Measurements from ENCODE around the gene IGSF10. TPM values are rescaled to one million over a fixed set of nuclear protein-coding genes. Genes with fewer than 3 reads are reported as not detected.

IGSF10 gene
- total RNA-seq, 1 experiment from 2014 or later = 0.24 TPM

DNA sequence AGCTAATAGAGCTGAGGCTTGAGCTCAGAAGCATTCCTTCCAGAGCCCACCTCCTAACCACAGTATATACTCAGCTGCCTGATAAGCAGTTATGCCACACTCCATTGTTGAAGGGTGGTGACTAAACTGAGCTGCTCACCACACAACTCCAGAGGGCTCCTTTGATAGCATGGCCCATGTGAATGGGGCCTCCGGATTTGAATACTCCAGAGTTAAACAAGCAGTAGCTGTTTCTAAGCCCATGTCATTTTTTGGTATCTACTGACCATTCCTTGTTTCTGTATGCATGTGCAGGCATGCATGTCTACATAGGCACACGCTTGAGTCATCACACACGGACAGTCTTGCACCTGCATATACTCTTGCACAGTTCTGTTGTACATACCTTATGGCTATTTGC lies 28.9 kb downstream of the IGSF10 start:
- intact Hi-C loops (cut with micrococcal nuclease; ENCODE audit: unreplicated experiment) = loop anchor here (5.0 to 10.0 kb wide), 3 partner anchors 140 to 843 kb away; no protein-coding TSS in a partner anchor

DNA sequence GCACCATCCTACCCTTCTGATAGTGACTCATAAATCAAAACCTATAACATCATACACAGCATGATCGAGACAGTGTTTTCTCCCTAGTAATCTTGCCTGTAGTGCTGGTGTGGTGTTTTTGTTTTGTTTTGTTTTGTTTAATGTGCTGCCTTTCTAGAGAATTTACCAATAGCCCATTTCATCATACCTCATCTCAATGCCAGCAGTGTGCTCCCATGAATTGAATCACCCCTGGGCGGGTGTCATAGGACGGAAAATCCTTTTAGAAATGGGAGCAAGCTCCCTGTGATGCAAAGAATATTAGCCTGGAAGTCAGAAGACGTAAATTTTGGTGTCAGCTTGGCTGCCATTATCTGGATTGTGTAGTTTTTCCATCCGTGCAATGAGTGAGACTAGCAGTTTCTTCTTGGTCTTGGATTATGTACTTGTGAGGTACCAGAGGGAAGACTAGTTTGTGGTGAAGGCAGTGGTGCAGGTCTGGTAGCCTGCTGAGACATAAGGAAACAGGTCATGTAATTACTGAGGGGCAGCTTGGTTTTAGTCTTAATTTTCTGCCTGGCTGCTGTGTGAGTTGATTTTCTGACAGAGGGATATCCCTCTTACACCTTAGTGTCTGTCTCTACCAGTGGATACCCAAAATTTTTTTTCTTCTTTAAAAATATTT lies 29.9 kb downstream of the IGSF10 start:
- BruUV-seq (replicated peaks) = no TSS peak
- Mint-ChIP-seq H3K9me3 (ENCODE audit: low read depth, unreplicated experiment) (peaks cover 2% of the 10 kb centered on the region), H3K4me1 (ENCODE audit: low read depth, unreplicated experiment) (peaks cover 52% of the 10 kb centered on the region), H3K36me3 (ENCODE audit: insufficient read depth, unreplicated experiment) (no peaks in the 10 kb centered on the region), H3K27me3 (ENCODE audit: unreplicated experiment) (no peaks in the 10 kb centered on the region), H3K4me3 (ENCODE audit: low read depth, unreplicated experiment) (no peak overlapping the region), H3K27ac (ENCODE audit: unreplicated experiment) (peak overlapping the region; percentile 2)
- CTCF ChIA-PET = interaction anchor here (0.6 to 1.5 kb wide), 3 partner anchors 104 to 872 kb away, joined by 4 to 7 read pairs (median 4); no protein-coding TSS in a partner anchor
- intact Hi-C loops (cut with micrococcal nuclease; ENCODE audit: unreplicated experiment) = loop anchor here (5.0 to 10.0 kb wide), 3 partner anchors 139 to 844 kb away; no protein-coding TSS in a partner anchor
- TF ChIP-seq, protein P1, sequence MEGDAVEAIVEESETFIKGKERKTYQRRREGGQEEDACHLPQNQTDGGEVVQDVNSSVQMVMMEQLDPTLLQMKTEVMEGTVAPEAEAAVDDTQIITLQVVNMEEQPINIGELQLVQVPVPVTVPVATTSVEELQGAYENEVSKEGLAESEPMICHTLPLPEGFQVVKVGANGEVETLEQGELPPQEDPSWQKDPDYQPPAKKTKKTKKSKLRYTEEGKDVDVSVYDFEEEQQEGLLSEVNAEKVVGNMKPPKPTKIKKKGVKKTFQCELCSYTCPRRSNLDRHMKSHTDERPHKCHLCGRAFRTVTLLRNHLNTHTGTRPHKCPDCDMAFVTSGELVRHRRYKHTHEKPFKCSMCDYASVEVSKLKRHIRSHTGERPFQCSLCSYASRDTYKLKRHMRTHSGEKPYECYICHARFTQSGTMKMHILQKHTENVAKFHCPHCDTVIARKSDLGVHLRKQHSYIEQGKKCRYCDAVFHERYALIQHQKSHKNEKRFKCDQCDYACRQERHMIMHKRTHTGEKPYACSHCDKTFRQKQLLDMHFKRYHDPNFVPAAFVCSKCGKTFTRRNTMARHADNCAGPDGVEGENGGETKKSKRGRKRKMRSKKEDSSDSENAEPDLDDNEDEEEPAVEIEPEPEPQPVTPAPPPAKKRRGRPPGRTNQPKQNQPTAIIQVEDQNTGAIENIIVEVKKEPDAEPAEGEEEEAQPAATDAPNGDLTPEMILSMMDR (IDR thresholded peaks at IDR 0.05; ENCODE audit: unreplicated experiment) = no peak
- no peak for DNase-seq

More for the DNA sequence above, 28.9 kb downstream of the IGSF10 start:
- peaks cover 2% of the 10 kb centered on the region for H3K9me3 Mint-ChIP-seq (ENCODE audit: low read depth, unreplicated experiment)
- BruUV-seq (replicated peaks) = no TSS peak
- no peak overlapping the region for H3K4me3 Mint-ChIP-seq (ENCODE audit: low read depth, unreplicated experiment)
- TF ChIP-seq, protein P1 (IDR thresholded peaks at IDR 0.05; ENCODE audit: unreplicated experiment) = no peak
- CTCF ChIA-PET = interaction anchor here (0.5 to 1.5 kb wide), 4 partner anchors 105 to 833 kb away, joined by 3 to 7 read pairs (median 4); no protein-coding TSS in a partner anchor
- no peaks in the 10 kb centered on the region for H3K36me3 Mint-ChIP-seq (ENCODE audit: insufficient read depth, unreplicated experiment)
- peak; percentile 58 for DNase-seq
- peaks cover 47% of the 10 kb centered on the region for H3K4me1 Mint-ChIP-seq (ENCODE audit: low read depth, unreplicated experiment)
- H3K27me3 Mint-ChIP-seq (ENCODE audit: unreplicated experiment) = no peaks in the 10 kb centered on the region
- H3K27ac Mint-ChIP-seq (ENCODE audit: unreplicated experiment) = no peak overlapping the region

DNA sequence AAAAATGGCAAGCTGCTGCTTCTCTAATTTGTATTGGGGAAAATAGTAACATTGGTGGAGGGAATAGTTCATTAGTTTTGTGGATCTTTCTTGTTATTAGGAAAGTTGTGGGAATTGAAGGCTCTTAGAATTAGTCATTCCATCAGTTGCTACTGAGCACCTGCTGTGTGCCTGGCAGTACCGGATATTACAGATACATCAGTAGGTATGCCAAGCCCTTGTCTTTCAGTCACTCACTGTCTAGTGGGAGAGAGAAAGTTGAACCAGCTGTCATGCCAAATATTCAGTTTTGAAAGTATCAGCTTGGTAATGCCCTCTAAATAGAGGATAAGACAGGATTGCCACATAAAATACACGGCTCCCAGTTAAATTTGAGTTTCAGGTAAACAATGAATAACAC lies 32.5 kb downstream of the IGSF10 start:
- no peak overlapping the region for H3K4me3 Mint-ChIP-seq (ENCODE audit: low read depth, unreplicated experiment)
- BruUV-seq (replicated peaks) = no TSS peak
- CTCF ChIA-PET = no interaction called here
- peaks cover 39% of the 10 kb centered on the region for H3K4me1 Mint-ChIP-seq (ENCODE audit: low read depth, unreplicated experiment)
- H3K9me3 Mint-ChIP-seq (ENCODE audit: low read depth, unreplicated experiment) = peaks cover 2% of the 10 kb centered on the region
- intact Hi-C loops (cut with micrococcal nuclease; ENCODE audit: unreplicated experiment) = no loop called here
- H3K27ac Mint-ChIP-seq (ENCODE audit: unreplicated experiment) = no peak overlapping the region
- no peaks in the 10 kb centered on the region for H3K27me3 Mint-ChIP-seq (ENCODE audit: unreplicated experiment)
- TF ChIP-seq, protein P1 (IDR thresholded peaks at IDR 0.05; ENCODE audit: unreplicated experiment) = no peak
- H3K36me3 Mint-ChIP-seq (ENCODE audit: insufficient read depth, unreplicated experiment) = no peaks in the 10 kb centered on the region
- no peak for DNase-seq

DNA sequence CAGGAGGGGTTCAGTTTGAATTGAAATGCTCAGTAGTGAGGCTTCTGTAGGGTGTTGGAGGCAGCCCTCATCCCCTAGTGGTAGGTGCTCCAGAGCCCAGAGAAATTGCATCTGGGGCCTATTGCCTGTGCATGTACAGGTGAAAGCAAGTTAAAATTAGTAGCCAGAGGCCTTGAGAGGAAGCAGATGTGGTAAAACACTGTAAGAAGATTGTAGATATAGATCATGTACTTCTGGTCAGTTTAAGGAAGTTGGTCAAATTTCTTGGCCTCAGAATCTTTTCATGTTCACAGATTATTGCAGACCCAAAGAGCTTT lies 34.6 kb downstream of the IGSF10 start:
- BruUV-seq (replicated peaks) = no TSS peak
- Mint-ChIP-seq H3K27ac (ENCODE audit: unreplicated experiment) (no peak overlapping the region), H3K36me3 (ENCODE audit: insufficient read depth, unreplicated experiment) (no peaks in the 10 kb centered on the region), H3K4me1 (ENCODE audit: low read depth, unreplicated experiment) (peaks cover 18% of the 10 kb centered on the region), H3K9me3 (ENCODE audit: low read depth, unreplicated experiment) (peaks cover 3% of the 10 kb centered on the region), H3K4me3 (ENCODE audit: low read depth, unreplicated experiment) (no peak overlapping the region), H3K27me3 (ENCODE audit: unreplicated experiment) (no peaks in the 10 kb centered on the region)
- TF ChIP-seq, protein P1 (IDR thresholded peaks at IDR 0.05; ENCODE audit: unreplicated experiment) = peak; percentile 30
- CTCF ChIA-PET = interaction anchor here (1.2 kb wide), 1 partner anchor 413 kb away, joined by 3 read pairs; no protein-coding TSS in a partner anchor
- intact Hi-C loops (cut with micrococcal nuclease; ENCODE audit: unreplicated experiment) = no loop called here
- DNase-seq = peak; percentile 12

All from Calu3 (cell line).